T-helper 2 cell treated with Interferon-gamma antibody and Interleukin-4, amounts not matched to agents 100 ng/mL and 5 ng/mL, for 36 hours (primary cell): ENCODE results near the gene PLCD3. TPM values are rescaled to one million over a fixed set of nuclear protein-coding genes. Genes with fewer than 3 reads are reported as not detected.

Source experiments
- intact Hi-C: fragments of 100-400 bp; cut with micrococcal nuclease; formaldehyde crosslinking; loops from one replicate; pipeline ENCODE4 v1.15.1; 2023
- total RNA-seq: library from RNA; stranded (reverse); gene quantifications from 2 replicates; pipeline ENCODE4 v1.2.3, GENCODE V29; 2022

PLCD3 gene
- total RNA-seq, 1 donor from 2014 or later, result 2.6 TPM

DNA sequence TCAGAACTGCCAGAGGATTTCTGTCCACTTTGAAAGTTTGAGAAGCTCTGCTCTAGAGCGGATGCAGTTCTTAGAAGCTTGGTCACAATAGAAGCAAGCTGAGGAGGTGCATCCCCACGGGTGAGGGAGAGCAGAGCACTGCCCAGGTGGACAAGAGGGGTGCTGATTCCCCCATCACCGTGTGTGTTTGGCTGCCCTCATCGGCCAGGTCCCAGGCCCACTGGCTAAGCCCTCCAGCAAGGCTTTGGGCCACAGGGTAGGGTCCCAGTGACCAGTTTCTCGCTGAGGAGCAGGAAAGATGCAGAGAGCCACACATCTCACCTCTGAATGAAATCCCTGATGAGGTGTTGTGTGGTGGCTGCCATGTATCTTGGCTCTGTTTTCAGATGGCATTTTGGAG is 44.3 kb downstream of the PLCD3 start:
- intact Hi-C loops, result no loop called here

DNA sequence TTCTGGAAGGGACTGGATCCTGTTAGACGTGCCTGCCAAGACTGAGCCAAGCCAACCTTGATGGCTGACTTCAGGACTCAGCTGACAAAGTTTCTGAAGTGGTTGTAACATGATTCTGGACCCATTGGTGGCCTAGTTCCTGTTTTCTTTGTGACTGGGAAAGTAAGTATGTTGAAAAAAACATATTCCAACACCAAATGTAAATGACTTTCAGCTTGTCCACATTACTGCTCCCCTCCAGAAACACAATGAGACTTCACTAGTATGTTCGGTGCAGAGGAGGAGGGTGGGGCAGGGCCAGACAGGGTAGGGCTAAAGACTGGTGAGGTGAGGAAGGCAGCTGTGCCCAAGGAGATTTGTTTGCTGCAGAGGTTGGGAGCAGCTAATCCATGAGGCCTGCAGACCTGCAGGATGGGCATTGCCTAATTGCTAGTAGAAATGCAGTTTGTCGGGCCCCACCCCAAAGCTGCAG is 44.8 kb downstream of the PLCD3 start:
- intact Hi-C loops, result no loop called here

DNA sequence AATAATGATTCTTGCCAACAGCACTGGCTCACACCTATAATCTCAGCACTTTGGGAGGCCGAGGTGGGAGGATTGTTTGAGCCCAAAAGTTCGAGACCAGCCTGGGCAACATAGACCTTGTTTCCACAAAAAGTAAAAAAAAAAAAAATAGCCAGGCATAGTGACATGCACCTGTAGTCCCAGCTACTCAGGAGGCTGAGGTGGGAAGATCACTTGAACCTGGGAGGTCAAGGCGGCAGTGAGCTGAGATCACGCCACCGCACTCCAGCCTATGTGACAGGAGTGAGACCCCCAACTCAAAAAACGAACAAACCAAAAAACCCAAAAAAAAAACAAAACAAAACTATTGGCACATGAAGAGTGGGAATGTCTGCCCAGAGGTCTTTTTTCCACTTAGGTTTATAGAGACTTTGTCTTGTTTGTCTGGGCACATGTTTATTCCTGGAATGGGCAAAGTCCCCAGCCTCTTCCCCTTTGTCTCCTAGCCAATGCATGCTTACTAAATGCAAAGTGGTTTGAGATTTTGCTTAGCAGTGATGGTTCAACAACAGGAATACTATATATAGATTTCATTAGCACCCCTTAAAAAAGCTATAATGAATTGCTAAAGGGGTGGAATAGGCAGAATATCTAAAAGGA is 45.3 kb downstream of the PLCD3 start:
- intact Hi-C loops, result no loop called here

GRCh38 chr17:45086391-45086790 is 45.9 kb downstream of the PLCD3 start:
- intact Hi-C loops, result no loop called here

- intact Hi-C loops, result no loop called here
Measured at GRCh38 chr17:45081047-45081703, 51.1 kb downstream of the PLCD3 start.

DNA sequence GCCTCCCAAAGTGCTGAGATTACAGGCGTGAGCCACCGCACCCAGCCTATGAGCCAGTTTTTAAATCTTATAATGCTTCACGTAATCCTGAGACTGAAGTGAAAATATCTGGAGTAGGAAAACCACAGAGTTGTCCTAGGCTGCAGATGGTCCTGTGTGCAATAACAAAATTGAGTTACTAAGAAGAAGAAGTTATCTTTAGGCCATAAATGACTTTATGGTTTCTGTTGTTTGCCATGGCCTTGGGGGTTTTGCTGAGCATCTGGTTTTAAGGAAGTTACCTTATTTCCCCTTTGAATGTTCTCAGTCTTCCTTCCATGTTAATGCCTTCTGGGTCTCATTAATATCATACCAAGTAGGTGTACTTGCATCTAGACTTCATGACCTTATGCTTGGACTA is 54.7 kb downstream of the PLCD3 start:
- intact Hi-C loops, result no loop called here

DNA sequence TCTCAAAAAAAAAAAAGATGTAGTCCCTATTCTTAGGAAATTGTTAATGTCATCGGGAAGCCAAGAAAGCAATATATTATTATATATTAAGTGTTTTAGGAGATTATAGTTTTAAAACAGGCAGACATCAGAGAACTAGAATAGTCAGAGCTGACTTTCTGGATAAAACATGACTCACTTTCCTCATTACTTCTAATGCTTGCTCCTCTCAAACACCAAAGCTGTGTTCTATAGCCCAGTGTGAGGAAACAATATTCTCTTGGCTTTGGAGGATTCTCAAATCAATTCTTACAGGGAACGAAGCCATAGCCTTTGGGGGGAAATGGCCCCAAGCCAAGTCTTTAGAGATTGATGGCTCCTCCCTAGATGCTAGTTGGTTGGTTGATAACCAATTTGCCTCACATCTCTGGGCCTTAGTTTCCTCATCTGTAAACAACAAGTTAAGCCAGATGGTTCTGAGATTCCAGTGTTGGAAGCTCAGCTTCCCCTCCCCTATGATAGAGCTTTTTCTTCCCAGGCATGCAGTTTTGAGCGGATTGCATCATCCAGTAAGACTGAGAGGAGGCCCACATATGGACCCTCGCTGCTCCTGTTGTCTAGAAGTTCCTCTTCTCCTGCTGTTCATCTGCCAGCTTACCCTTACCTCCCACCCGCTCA is 58.8 kb downstream of the PLCD3 start:
- intact Hi-C loops, result no loop called here

DNA sequence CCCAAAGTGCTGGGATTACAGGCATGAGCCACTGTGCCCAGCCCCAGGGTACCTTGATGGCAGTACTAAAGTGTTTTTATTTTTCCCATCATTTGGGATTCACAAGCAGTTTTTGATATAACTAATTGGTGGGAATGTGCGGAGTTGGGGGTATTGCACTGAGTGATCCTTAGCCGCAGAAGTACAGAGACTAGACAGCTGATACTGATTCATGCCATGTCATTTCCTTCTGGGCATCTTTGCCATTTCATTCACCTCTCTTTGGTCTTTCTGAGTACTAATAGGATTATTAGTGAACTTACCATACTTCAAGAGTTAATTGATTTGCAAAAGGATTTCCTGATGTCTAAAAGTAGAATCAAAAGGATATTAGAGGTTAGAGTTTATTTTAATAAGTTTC is 61.5 kb downstream of the PLCD3 start:
- intact Hi-C loops, result no loop called here

DNA sequence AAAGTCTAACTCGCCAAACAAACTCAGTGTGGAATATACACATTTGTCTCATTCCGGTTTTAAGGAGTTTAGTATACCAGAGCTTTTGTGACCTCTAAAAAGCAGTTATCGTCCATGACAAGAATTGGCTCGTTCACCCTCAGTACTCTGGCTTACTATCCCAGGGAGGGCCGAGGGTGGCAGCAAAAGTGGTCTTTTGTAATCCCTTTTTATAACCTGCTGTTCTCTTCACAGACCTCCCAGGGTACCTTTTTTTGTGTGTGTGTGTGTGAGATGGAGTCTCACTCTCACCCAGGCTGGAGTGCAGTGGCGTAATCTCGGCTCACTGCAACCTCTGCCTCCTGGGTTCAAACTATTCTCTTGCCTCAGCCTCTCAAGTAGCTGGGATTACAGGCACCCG is 62.3 kb downstream of the PLCD3 start:
- intact Hi-C loops, result no loop called here

DNA sequence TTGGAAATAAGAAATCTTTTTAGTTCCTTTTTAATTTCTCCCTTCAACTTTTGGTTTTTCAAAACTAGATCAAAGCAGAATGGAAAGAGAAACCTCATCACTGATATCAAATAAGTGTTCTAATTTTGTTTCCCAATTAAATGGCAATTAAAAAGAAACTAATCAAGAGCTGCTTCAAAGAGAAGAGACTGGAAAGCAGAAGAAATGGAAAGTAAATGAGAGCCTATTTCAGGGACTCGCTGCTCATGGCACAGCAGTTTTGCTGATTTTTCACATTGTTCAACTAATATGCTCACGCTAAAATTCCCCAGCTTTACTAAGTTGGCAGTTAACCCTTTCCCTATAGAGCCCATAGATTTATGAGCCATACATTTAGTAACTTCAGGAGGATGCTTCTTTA is 64.7 kb downstream of the PLCD3 start:
- intact Hi-C loops, result no loop called here

- intact Hi-C loops, result loop anchor here (5.0 kb wide), 1 partner anchor 286 kb away; no protein-coding TSS in a partner anchor
Measured at GRCh38 chr17:45063198-45063597, 69.1 kb downstream of the PLCD3 start.

DNA sequence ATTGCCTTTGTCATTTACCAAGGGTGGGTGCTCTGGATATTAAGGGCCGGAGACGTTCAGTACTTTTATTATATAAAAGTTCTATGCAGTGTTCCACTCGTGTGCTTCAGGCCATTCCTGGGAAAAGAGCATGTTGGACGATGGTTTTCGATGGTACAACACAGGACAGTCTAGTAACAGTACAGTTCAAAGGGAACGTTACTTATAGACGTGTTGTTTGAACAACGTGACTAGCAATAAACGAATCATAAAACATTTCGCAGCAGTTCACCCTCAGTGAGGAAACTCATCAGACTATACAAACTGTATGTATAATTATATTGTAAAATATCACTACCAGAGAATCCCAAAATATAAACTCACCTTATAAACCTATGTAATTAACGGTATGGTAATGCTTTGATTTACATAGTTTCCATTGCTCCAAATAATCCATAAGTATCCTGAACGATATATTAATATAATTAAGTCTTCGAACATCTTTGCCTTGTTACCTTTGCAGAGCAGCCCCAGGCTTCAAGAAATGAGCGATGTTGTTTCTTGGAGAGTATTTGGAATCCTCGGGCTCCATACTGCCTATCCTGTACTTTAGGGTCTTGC is 70.6 kb downstream of the PLCD3 start:
- intact Hi-C loops, result loop anchor here (1.0 to 5.0 kb wide), 7 partner anchors 9 to 284 kb away; partner anchors contain the start of genes HEXIM1, HEXIM2, KIF18B and MAP3K14

DNA sequence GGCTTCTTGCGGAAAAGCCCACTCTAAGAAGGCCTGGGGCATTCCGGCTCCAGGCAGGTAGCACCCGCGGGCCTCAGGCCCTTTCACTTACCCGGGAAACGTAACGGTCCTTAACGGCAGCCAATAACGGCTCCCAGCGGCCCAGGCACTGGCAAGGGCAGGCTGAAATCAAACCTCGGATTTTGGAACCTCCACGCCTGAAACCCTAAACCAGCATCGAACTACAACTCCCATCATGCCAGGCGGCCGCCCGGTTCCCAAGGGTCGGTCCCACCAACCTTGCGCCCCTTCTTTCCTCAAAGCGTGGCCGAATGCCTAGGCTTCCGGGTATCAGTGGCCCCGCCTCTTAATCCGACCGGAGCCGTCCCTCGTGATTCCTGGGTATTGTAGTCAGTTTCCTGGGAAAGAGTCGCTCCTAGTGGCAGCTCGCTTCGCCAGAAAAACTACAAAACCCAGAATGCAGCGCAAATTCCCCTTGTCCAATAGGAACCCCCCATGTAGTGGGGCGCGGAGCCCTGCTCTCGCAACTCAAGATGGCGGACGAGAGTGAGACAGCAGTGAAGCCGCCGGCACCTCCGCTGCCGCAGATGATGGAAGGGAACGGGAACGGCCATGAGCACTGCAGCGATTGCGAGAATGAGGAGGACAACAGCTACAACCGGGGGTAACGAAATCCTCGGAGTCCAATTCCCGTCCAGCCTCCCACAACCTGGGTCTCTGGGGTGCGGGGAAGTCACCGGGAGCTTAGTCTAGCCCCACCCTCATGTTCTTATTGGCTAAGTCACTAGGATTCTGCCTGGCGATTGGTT is 71.3 kb downstream of the PLCD3 start, which contains the start of gene NMT1:
NMT1 (plus strand) TSS at position 521 of the 809 bp plus-strand sequence; CDS start at position 534, 13 bp downstream.
- intact Hi-C loops, result loop anchor here (1.0 to 5.0 kb wide), 7 partner anchors 9 to 284 kb away; partner anchors contain the start of genes HEXIM1, HEXIM2, KIF18B and MAP3K14

DNA sequence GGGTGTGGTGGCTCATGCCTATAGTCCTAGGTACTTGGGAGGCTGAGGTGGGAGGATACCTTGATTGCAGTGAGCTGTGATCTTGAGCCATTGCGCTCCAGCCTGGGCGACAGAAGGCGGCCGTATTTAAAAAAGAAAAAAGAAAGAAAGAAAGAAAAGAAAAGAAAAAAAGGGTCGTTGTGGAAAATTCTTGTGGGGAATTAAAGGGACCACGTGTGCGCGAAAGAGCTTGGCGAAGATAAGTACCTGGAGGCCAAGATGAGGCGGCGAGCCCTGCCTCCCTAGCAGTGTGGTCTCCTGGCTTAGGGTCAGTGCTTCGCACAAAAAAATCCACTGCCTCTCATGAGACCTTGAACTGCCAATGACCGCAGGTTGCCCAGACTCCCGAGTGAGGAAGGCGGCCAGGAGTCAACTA is 71.9 kb downstream of the PLCD3 start:
- intact Hi-C loops, result loop anchor here (2.0 to 5.0 kb wide), 2 partner anchors 72 to 283 kb away; partner anchors contain the start of gene PLCD3

Other genes starting within 250 kb of the PLCD3 start
- gene EFTUD2, start 233.1 kb downstream of the PLCD3 start, total RNA-seq, result 147 and 159 TPM in 2 replicates
- not detected in 2 replicates for gene GFAP, start 217.0 kb downstream of the PLCD3 start, total RNA-seq
- gene KIF18B, start 184.7 kb downstream of the PLCD3 start, total RNA-seq, result 83.6 and 84.5 TPM in 2 replicates
- gene C1QL1, start 164.2 kb downstream of the PLCD3 start, total RNA-seq, result 0.45 and 0.52 TPM in 2 replicates
- 28.6 and 28.7 TPM in 2 replicates for gene DCAKD, start 80.9 kb downstream of the PLCD3 start, total RNA-seq
- 122 and 125 TPM in 2 replicates for gene NMT1, start 71.2 kb downstream of the PLCD3 start, total RNA-seq
- 12.6 and 15.2 TPM in 2 replicates for gene ACBD4, start 3.2 kb upstream of the PLCD3 start, total RNA-seq
- 33.3 and 35.4 TPM in 2 replicates for gene HEXIM1, start 16.0 kb upstream of the PLCD3 start, total RNA-seq
- 5.6 and 5.8 TPM in 2 replicates for gene HEXIM2, start 29.4 kb upstream of the PLCD3 start, total RNA-seq
- gene FMNL1, start 89.4 kb upstream of the PLCD3 start, total RNA-seq, result 387 and 407 TPM in 2 replicates
- gene SPATA32, start 129.6 kb upstream of the PLCD3 start, total RNA-seq, result 0.16 and 0.36 TPM in 2 replicates
- gene MAP3K14, start 184.5 kb upstream of the PLCD3 start, total RNA-seq, result 27.8 and 28.6 TPM in 2 replicates